GM19467 (cell line): Measurements from ENCODE around the gene DYNC2H1.

ENCODE experiments used
- ATAC-seq: cut with Tn5 transposase; IDR thresholded peaks from one replicate; pipeline ENCODE4 v1.9.1; 2021; ENCODE audit warnings: mild to moderate bottlenecking, moderate library complexity; ENCODE audit not compliant: unreplicated experiment

Gene DYNC2H1

GRCh38 chr11:103274025-103274424 lies 164.8 kb downstream of the DYNC2H1 start:
- no peak for ATAC-seq

GRCh38 chr11:103279821-103280220 lies 170.6 kb downstream of the DYNC2H1 start:
- no peak for ATAC-seq

- no peak for ATAC-seq
Observed at GRCh38 chr11:103281301-103281700, 172.1 kb downstream of the DYNC2H1 start.

GRCh38 chr11:103284260-103284659 lies 175.0 kb downstream of the DYNC2H1 start:
- no peak for ATAC-seq

- no peak for ATAC-seq
Observed at GRCh38 chr11:103294516-103294915, 185.3 kb downstream of the DYNC2H1 start.

GRCh38 chr11:103295704-103296103 lies 186.5 kb downstream of the DYNC2H1 start:
- ATAC-seq: no peak

GRCh38 chr11:103297900-103298299 lies 188.7 kb downstream of the DYNC2H1 start:
- ATAC-seq: no peak

GRCh38 chr11:103315248-103315647 lies 206.0 kb downstream of the DYNC2H1 start:
- ATAC-seq: no peak

GRCh38 chr11:103317118-103317517 lies 207.9 kb downstream of the DYNC2H1 start:
- ATAC-seq: no peak

- ATAC-seq: no peak
Observed at GRCh38 chr11:103322821-103323220, 213.6 kb downstream of the DYNC2H1 start.

GRCh38 chr11:103325686-103326069 lies 216.5 kb downstream of the DYNC2H1 start:
- ATAC-seq: no peak

- ATAC-seq: peak; percentile 83
Observed at GRCh38 chr11:103326070-103326794, 217.0 kb downstream of the DYNC2H1 start.

- ATAC-seq: no peak
Observed at GRCh38 chr11:103327721-103328120, 218.5 kb downstream of the DYNC2H1 start.

GRCh38 chr11:103332409-103332808 lies 223.2 kb downstream of the DYNC2H1 start:
- ATAC-seq: no peak

GRCh38 chr11:103338621-103339484 lies 229.6 kb downstream of the DYNC2H1 start:
- ATAC-seq: no peak

GRCh38 chr11:103339485-103339857 lies 230.2 kb downstream of the DYNC2H1 start:
- ATAC-seq: no peak

GRCh38 chr11:103340956-103341355 lies 231.7 kb downstream of the DYNC2H1 start:
- ATAC-seq: no peak

GRCh38 chr11:103344886-103345285 lies 235.7 kb downstream of the DYNC2H1 start:
- ATAC-seq: no peak

- no peak for ATAC-seq
Observed at GRCh38 chr11:103349595-103349994, 240.4 kb downstream of the DYNC2H1 start.

- ATAC-seq: no peak
Observed at GRCh38 chr11:103354656-103355055, 245.4 kb downstream of the DYNC2H1 start.

- no peak for ATAC-seq
Observed at GRCh38 chr11:103358251-103358650, 249.0 kb downstream of the DYNC2H1 start.

- no peak for ATAC-seq
Observed at GRCh38 chr11:103359216-103359615, 250.0 kb downstream of the DYNC2H1 start.
